Measurements from ENCODE around the gene STOML2.

Gene STOML2

GRCh38 chr9:35070823-35071813, 31.8 kb downstream of the STOML2 start:
- no peak for TF ChIP-seq CTCF (IDR thresholded peaks at IDR 0.05; ENCODE audit: extremely low read depth, missing control alignments)
- DNase-seq (ENCODE audit: low spot score): no peak

- no peak for DNase-seq (ENCODE audit: low spot score)
These were observed 33.9 kb downstream of the STOML2 start for GRCh38 chr9:35069020-35069419.

GRCh38 chr9:35067056-35067455, 35.9 kb downstream of the STOML2 start:
- no peak for DNase-seq (ENCODE audit: low spot score)
- TF ChIP-seq CTCF (IDR thresholded peaks at IDR 0.05; ENCODE audit: extremely low read depth, missing control alignments): no peak

More at GRCh38 chr9:35069020-35069419, 33.9 kb downstream of the STOML2 start:
- TF ChIP-seq CTCF (IDR thresholded peaks at IDR 0.05; ENCODE audit: extremely low read depth, missing control alignments): no peak

- no peak for DNase-seq (ENCODE audit: low spot score)
- TF ChIP-seq CTCF (IDR thresholded peaks at IDR 0.05; ENCODE audit: extremely low read depth, missing control alignments): no peak
These were observed 42.3 kb downstream of the STOML2 start for GRCh38 chr9:35060548-35061207.

GRCh38 chr9:35059438-35059837, 43.5 kb downstream of the STOML2 start:
- DNase-seq (ENCODE audit: low spot score): no peak
- no peak for TF ChIP-seq CTCF (IDR thresholded peaks at IDR 0.05; ENCODE audit: extremely low read depth, missing control alignments)

- no peak for TF ChIP-seq CTCF (IDR thresholded peaks at IDR 0.05; ENCODE audit: extremely low read depth, missing control alignments)
- no peak for DNase-seq (ENCODE audit: low spot score)
These were observed 45.7 kb downstream of the STOML2 start for GRCh38 chr9:35057271-35057620.

Data from GM20000 (cell line).